CD14-positive monocyte (primary cell): Measurements from ENCODE around the gene ASCC2. TPM values are rescaled to one million over a fixed set of nuclear protein-coding genes. Genes with fewer than 3 reads are reported as not detected.
A peak's percentile ranks its signal among the peaks of the same experiment; 100 is the strongest.

Experiments
- DNase-seq, 3 donors: peaks; one replicate each; pipeline ENCODE4 v3.0.0-alpha.2; 2011 to 2022
- H2AFZ ChIP-seq: 2 replicates; pipeline ENCODE4 v1.6.0; 2012; ENCODE audit warnings: mild to moderate bottlenecking, low read depth, low read length, inconsistent platforms; ENCODE audit not compliant: insufficient read depth, poor library complexity, severe bottlenecking
- H3K27ac ChIP-seq, 2 donors: 1 replicate in 1 of 2; 2 replicates in 1 of 2; pipeline ENCODE4 v1.5.1; 2012 to 2013; ENCODE audit warnings: low read length in 2 of 2, control low read depth in 1 of 2, inconsistent platforms in 1 of 2, low read depth in 1 of 2, mild to moderate bottlenecking in 1 of 2
- H3K27me3 ChIP-seq, 2 donors: one replicate each; pipeline versions ENCODE4 v1.6.0 to v1.6.1; 2011 to 2013; ENCODE audit warnings: low read length in 2 of 2; ENCODE audit not compliant: control insufficient read depth in 2 of 2, insufficient read depth in 2 of 2
- H3K36me3 ChIP-seq, 2 donors: replicated peaks in 1 of 2; 1 replicate in 1 of 2; 2 replicates in 1 of 2; pipeline versions ENCODE4 v1.5.1 to v1.6.1; 2012 to 2013; ENCODE audit warnings: low read length in 2 of 2, control low read depth in 1 of 2, inconsistent platforms in 1 of 2, mild to moderate bottlenecking in 1 of 2; ENCODE audit not compliant: insufficient read depth in 2 of 2, control insufficient read depth in 1 of 2
- H3K4me1 ChIP-seq, 2 donors: 1 replicate in 1 of 2; 2 replicates in 1 of 2; pipeline versions ENCODE4 v1.5.1 to v1.6.1; 2012 to 2013; ENCODE audit warnings: low read length in 2 of 2, control low read depth in 1 of 2, inconsistent platforms in 1 of 2, mild to moderate bottlenecking in 1 of 2, moderate library complexity in 1 of 2; ENCODE audit not compliant: insufficient read depth in 2 of 2, control insufficient read depth in 1 of 2
- H3K4me2 ChIP-seq: replicated peaks from 2 replicates; pipeline ENCODE3; 2012; ENCODE audit warnings: low read length, moderate library complexity, mild to moderate bottlenecking; ENCODE audit not compliant: poor library complexity, severe bottlenecking; ENCODE audit errors: extremely low read depth
- H3K4me3 ChIP-seq, 3 experiments: fragments of 200-600 bp in 1 of 3; sonication (generic) in 1 of 3; replicated peaks in 1 of 3; 1 replicate in 2 of 3; 2 replicates in 1 of 3; pipeline ENCODE4 v1.5.1; 2011 to 2013; ENCODE audit warnings: low read length in 3 of 3, mild to moderate bottlenecking in 3 of 3, control low read depth in 2 of 3, low read depth in 2 of 3, inconsistent platforms in 1 of 3, moderate library complexity in 1 of 3
- H3K79me2 ChIP-seq: 2 replicates; pipeline ENCODE4 v1.6.0; 2012; ENCODE audit warnings: mild to moderate bottlenecking, control low read depth, inconsistent platforms, low read length, moderate library complexity; ENCODE audit not compliant: insufficient read depth
- H3K9ac ChIP-seq: 2 replicates; pipeline ENCODE4 v1.6.0; 2017; ENCODE audit warnings: low read length, mild to moderate bottlenecking; ENCODE audit not compliant: insufficient read depth, poor library complexity, severe bottlenecking
- H3K9me3 ChIP-seq, 2 donors: replicated peaks in 1 of 2; 1 replicate in 1 of 2; 2 replicates in 1 of 2; pipeline versions ENCODE4 v1.5.1 to v1.6.1; 2012 to 2013; ENCODE audit warnings: low read length in 2 of 2, control low read depth in 1 of 2; ENCODE audit not compliant: control insufficient read depth in 1 of 2, insufficient read depth in 1 of 2
- H4K20me1 ChIP-seq: 2 replicates; pipeline ENCODE4 v1.6.0; 2012; ENCODE audit warnings: mild to moderate bottlenecking, low read length, control low read depth, moderate library complexity; ENCODE audit not compliant: insufficient read depth
- H3K27ac Mint-ChIP-seq, 7 donors: one replicate each; pipeline ENCODE4 v1.8.0; 2020; ENCODE audit warnings: mild to moderate bottlenecking in 7 of 7, mixed read lengths in 7 of 7, moderate library complexity in 6 of 7, inconsistent platforms in 2 of 7
- H3K27me3 Mint-ChIP-seq, 3 donors: one replicate each; pipeline ENCODE4 v1.8.0; 2021 to 2022; ENCODE audit warnings: low read depth in 3 of 3, mild to moderate bottlenecking in 3 of 3, mixed read lengths in 3 of 3, moderate library complexity in 3 of 3, inconsistent platforms in 1 of 3
- H3K36me3 Mint-ChIP-seq, 2 donors: one replicate each; pipeline ENCODE4 v1.8.0; 2020; ENCODE audit warnings: mixed read lengths in 2 of 2, inconsistent platforms in 1 of 2, mild to moderate bottlenecking in 1 of 2
- H3K4me1 Mint-ChIP-seq: one replicate; pipeline ENCODE4 v1.8.0; 2020; ENCODE audit warnings: mild to moderate bottlenecking, mixed read lengths
- H3K4me3 Mint-ChIP-seq, 2 donors: one replicate each; pipeline ENCODE4 v1.8.0; 2020; ENCODE audit warnings: mild to moderate bottlenecking in 2 of 2, mixed read lengths in 2 of 2, moderate library complexity in 1 of 2
- H3K9me3 Mint-ChIP-seq, 7 donors: one replicate each; pipeline ENCODE4 v1.8.0; 2020 to 2022; ENCODE audit warnings: mixed read lengths in 7 of 7, mild to moderate bottlenecking in 6 of 7, moderate library complexity in 6 of 7, inconsistent platforms in 2 of 7
- CTCF ChIP-seq: fragments of 200-600 bp; IDR thresholded peaks from one replicate; pipeline ENCODE4 v1.8.0; 2022; ENCODE audit warnings: antibody characterized with exemption, mild to moderate bottlenecking
- WGBS: methylation state at CpG from one replicate; pipeline ENCODE4 v1.1.5; 2013; ENCODE audit warnings: missing lambda C conversion rate; ENCODE audit not compliant: insufficient coverage; 5-methylcytosine and 5-hydroxymethylcytosine counted together
- intact Hi-C, 2 donors: fragments of 100-400 bp; cut with micrococcal nuclease; formaldehyde crosslinking; loops; one replicate each; pipeline versions ENCODE4 v1.15.0 to v1.15.1; 2023
- polyA plus RNA-seq, 3 donors: library from polyadenylated mRNA; depleted of rRNA in 1 of 3; unstranded in 2 of 3; stranded (reverse) in 1 of 3; fragments of 300-500 nt in 2 of 3; fragments of >200 nt in 1 of 3; fragmentation: Illumina TruSeq in 2 of 3; gene quantifications; 1 replicate in 2 of 3; 2 replicates in 1 of 3; pipeline ENCODE4 v1.2.3, GENCODE V29; 2012 to 2021

ASCC2 gene
- polyA plus RNA-seq, 3 donors: 23.8 to 77.2 (median 39.6) TPM

GRCh38 chr22:29820961-29821290 lies 17.1 kb downstream of the ASCC2 start:
- WGBS: 0% methylated on average over 2 of the region's 7 CpGs

GRCh38 chr22:29819501-29819900 lies 18.6 kb downstream of the ASCC2 start:
- Histone ChIP-seq H3K79me2 (peaks cover 4% of the 10 kb centered on the region), H3K4me3 (no peak overlapping the region), H3K27ac (peak overlapping the region in 1 of 2 donors; percentile 12), H3K27me3 (no peaks in the 10 kb centered on the region), H3K4me1 (peaks cover 30 to 41% of the 10 kb centered on the region in 2 donors), H3K9ac (no peak overlapping the region), H3K36me3 (peaks cover 57 to 72% of the 10 kb centered on the region in 2 donors), H4K20me1 (peaks cover 4% of the 10 kb centered on the region), H3K4me2 (no peak overlapping the region), H3K9me3 (no peaks in the 10 kb centered on the region), H2AFZ (no peak overlapping the region)
- Mint-ChIP-seq H3K4me3 (no peak overlapping the region), H3K9me3 (no peaks in the 10 kb centered on the region), H3K27ac (peak overlapping the region in 5 of 7 donors; percentile 6 to 99 (median 98)), H3K36me3 (peaks cover 62 to 73% of the 10 kb centered on the region in 2 donors), H3K27me3 (no peaks in the 10 kb centered on the region), H3K4me1 (peaks cover 26% of the 10 kb centered on the region)
- no peak for DNase-seq
- no CpG with 5 or more reads among the region's 2 CpGs for WGBS
- TF ChIP-seq CTCF: no peak
- intact Hi-C loops: no loop called here

More at GRCh38 chr22:29820961-29821290, 17.1 kb downstream of the ASCC2 start:
- H3K27me3 ChIP-seq: no peaks in the 10 kb centered on the region
- H3K4me1 ChIP-seq: peaks cover 30 to 41% of the 10 kb centered on the region in 2 donors
- H3K9me3 Mint-ChIP-seq: no peaks in the 10 kb centered on the region
- no peak for TF ChIP-seq CTCF
- H3K79me2 ChIP-seq: peaks cover 4% of the 10 kb centered on the region
- peaks cover 62 to 71% of the 10 kb centered on the region in 2 donors for H3K36me3 Mint-ChIP-seq
- H2AFZ ChIP-seq: peak overlapping the region; percentile 50
- H4K20me1 ChIP-seq: peaks cover 4% of the 10 kb centered on the region
- H3K27me3 Mint-ChIP-seq: no peaks in the 10 kb centered on the region
- H3K36me3 ChIP-seq: peaks cover 53 to 72% of the 10 kb centered on the region in 2 donors
- peak overlapping the region; percentile 59 to 77 for H3K4me3 Mint-ChIP-seq
- H3K4me3 ChIP-seq: peak overlapping the region in 1 of 3 experiments; percentile 56
- intact Hi-C loops: no loop called here
- H3K27ac Mint-ChIP-seq: peak overlapping the region; percentile 98 to 100 (median 99)
- peak overlapping the region; percentile 58 for H3K9ac ChIP-seq
- H3K4me2 ChIP-seq: peak overlapping the region; percentile 52
- DNase-seq: no peak
- H3K9me3 ChIP-seq: no peaks in the 10 kb centered on the region
- H3K27ac ChIP-seq: peak overlapping the region; percentile 84 to 95
- H3K4me1 Mint-ChIP-seq: peaks cover 26% of the 10 kb centered on the region
